H4 (cell line): ENCODE measurements around the gene PAX6. TPM values are rescaled to one million over a fixed set of nuclear protein-coding genes. Genes with fewer than 3 reads are reported as not detected.

Experiments
- DNase-seq: peaks from one replicate; pipeline ENCODE4 v3.0.0-alpha.2; 2015; ENCODE audit warnings: low spot score
- total RNA-seq: library from RNA; depleted of rRNA; stranded (reverse); fragments of >200 nt; shearing (Covaris generic); gene quantifications from 2 replicates; pipeline ENCODE4 v1.2.3, GENCODE V29; 2014

PAX6 gene
- total RNA-seq, 1 experiment from 2014 or later: 0.21 TPM

- DNase-seq: no peak
Observed at GRCh38 chr11:31798057-31798553, 13.0 kb downstream of the PAX6 start.

GRCh38 chr11:31797190-31798056 lies 13.7 kb downstream of the PAX6 start:
- DNase-seq: no peak

GRCh38 chr11:31796499-31797189 lies 14.5 kb downstream of the PAX6 start:
- DNase-seq: no peak

GRCh38 chr11:31795706-31796498 lies 15.2 kb downstream of the PAX6 start:
- DNase-seq: no peak

- DNase-seq: no peak
Observed at GRCh38 chr11:31794548-31794947, 16.6 kb downstream of the PAX6 start.

GRCh38 chr11:31793264-31793663 lies 17.9 kb downstream of the PAX6 start:
- DNase-seq: no peak

- no peak for DNase-seq
Observed at GRCh38 chr11:31792456-31792855, 18.7 kb downstream of the PAX6 start.

GRCh38 chr11:31792036-31792435 lies 19.1 kb downstream of the PAX6 start:
- DNase-seq: no peak

GRCh38 chr11:31790649-31791048 lies 20.5 kb downstream of the PAX6 start:
- DNase-seq: no peak

GRCh38 chr11:31788085-31788484 lies 23.0 kb downstream of the PAX6 start:
- DNase-seq: no peak

GRCh38 chr11:31786996-31787685 lies 24.0 kb downstream of the PAX6 start:
- no peak for DNase-seq

- no peak for DNase-seq
Observed at GRCh38 chr11:31784611-31785010, 26.5 kb downstream of the PAX6 start.

GRCh38 chr11:31783252-31783651 lies 27.9 kb downstream of the PAX6 start:
- no peak for DNase-seq

GRCh38 chr11:31782257-31782656 lies 28.9 kb downstream of the PAX6 start:
- DNase-seq: no peak

GRCh38 chr11:31780480-31780971 lies 30.6 kb downstream of the PAX6 start:
- DNase-seq: no peak

GRCh38 chr11:31780078-31780477 lies 31.0 kb downstream of the PAX6 start:
- DNase-seq: no peak

- DNase-seq: no peak
Observed at GRCh38 chr11:31779374-31779791, 31.7 kb downstream of the PAX6 start.

GRCh38 chr11:31772412-31772811 lies 38.7 kb downstream of the PAX6 start:
- no peak for DNase-seq

GRCh38 chr11:31770011-31770700 lies 41.0 kb downstream of the PAX6 start:
- no peak for DNase-seq

GRCh38 chr11:31768749-31769640 lies 42.1 kb downstream of the PAX6 start:
- no peak for DNase-seq
